ENCODE results near the gene EZH2.

EZH2 gene

DNA sequence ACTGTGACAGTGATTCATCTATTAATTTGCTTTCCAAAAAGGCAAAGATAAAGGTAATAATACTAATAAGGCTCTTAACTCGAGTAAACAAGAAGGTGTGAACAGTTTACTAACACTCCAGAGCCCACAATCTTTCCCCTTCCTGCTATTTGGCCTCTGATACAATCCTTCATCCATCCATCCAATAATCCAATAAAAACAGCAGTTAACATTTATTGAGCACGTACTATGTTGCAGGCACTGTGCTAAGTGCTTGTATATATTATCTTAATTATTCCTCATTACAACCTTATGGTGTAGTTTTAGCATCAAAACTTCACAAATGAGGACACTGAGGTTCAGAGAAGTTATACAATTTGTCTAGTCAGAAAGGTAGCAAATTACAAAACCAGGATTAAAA is 49.5 kb downstream of the EZH2 start:
- DNase-seq (ENCODE audit: low read depth), result no peak
- no peak overlapping the region for H3K4me3 ChIP-seq (ENCODE audit: low read depth, low read length)
- TF ChIP-seq, protein P1, sequence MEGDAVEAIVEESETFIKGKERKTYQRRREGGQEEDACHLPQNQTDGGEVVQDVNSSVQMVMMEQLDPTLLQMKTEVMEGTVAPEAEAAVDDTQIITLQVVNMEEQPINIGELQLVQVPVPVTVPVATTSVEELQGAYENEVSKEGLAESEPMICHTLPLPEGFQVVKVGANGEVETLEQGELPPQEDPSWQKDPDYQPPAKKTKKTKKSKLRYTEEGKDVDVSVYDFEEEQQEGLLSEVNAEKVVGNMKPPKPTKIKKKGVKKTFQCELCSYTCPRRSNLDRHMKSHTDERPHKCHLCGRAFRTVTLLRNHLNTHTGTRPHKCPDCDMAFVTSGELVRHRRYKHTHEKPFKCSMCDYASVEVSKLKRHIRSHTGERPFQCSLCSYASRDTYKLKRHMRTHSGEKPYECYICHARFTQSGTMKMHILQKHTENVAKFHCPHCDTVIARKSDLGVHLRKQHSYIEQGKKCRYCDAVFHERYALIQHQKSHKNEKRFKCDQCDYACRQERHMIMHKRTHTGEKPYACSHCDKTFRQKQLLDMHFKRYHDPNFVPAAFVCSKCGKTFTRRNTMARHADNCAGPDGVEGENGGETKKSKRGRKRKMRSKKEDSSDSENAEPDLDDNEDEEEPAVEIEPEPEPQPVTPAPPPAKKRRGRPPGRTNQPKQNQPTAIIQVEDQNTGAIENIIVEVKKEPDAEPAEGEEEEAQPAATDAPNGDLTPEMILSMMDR (IDR thresholded peaks at IDR 0.05; ENCODE audit: low read depth, low read length, missing control alignments), result no peak

- H3K4me3 ChIP-seq (ENCODE audit: low read depth, low read length), result no peak overlapping the region
- DNase-seq (ENCODE audit: low read depth), result no peak
- TF ChIP-seq, protein P1 (IDR thresholded peaks at IDR 0.05; ENCODE audit: low read depth, low read length, missing control alignments), result no peak
These were observed 52.3 kb downstream of the EZH2 start for GRCh38 chr7:148831782-148832181.

DNA sequence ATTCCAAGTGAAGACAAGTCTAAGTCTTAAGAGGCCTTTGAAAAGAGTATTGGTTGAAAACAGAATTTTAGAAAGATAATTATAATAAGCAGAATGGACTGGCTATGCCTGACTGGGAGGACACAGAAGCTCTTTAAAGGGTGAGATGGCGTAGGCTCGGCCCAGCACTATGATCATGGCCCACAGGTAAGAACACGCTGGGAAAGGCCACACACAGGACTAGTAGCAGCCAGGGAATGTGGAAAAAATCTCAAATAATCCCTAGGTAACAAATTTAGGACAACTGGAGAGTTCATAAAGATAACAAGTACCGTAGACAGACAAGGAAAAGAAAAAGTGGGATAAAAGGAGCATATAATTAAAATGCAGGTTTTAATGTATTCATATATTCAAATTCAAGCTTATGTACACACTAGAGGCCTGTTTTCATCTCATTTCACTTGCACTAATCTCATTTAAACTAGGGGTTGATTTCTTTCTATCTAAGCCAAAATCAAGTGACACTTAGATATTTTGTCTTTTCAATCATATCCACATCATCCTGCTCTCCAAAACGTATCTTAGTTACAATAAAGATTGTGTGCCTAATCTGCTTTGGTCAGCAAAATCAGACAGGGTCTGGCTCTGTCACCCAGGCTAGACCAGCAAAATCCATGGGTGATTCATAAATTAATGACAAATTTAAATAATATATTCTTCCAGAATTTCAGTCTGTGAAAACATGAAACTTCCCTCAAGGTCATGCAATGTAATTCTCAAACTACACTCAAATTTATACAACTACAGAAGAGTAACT is 53.0 kb downstream of the EZH2 start:
- TF ChIP-seq, protein P1 (IDR thresholded peaks at IDR 0.05; ENCODE audit: low read depth, low read length, missing control alignments), result no peak
- H3K4me3 ChIP-seq (ENCODE audit: low read depth, low read length), result no peak overlapping the region
- no peak for DNase-seq (ENCODE audit: low read depth)

GRCh38 chr7:148828965-148829364 is 55.1 kb downstream of the EZH2 start:
- H3K4me3 ChIP-seq (ENCODE audit: low read depth, low read length), result no peak overlapping the region
- DNase-seq (ENCODE audit: low read depth), result no peak
- TF ChIP-seq, protein P1 (IDR thresholded peaks at IDR 0.05; ENCODE audit: low read depth, low read length, missing control alignments), result no peak

DNA sequence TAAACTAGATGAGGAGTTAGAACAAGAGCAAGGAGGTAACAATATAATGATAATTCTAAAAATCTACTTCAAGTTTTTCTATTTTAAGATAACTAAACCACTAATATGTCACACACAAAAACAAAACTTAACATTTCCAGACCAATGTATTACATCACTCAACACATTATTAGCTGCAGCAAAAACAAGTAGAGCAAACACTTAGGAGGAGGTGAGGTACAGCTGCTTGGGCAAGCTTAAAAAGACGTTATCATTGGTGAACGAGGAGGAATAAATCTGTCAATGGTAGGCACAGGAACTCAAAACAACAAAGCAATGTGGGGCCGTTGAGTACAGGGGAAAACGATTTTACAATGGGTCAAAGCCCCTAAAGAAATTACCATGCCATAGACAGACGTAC is 58.8 kb downstream of the EZH2 start:
- TF ChIP-seq, protein P1 (IDR thresholded peaks at IDR 0.05; ENCODE audit: low read depth, low read length, missing control alignments), result no peak
- DNase-seq (ENCODE audit: low read depth), result no peak
- H3K4me3 ChIP-seq (ENCODE audit: low read depth, low read length), result no peak overlapping the region

DNA sequence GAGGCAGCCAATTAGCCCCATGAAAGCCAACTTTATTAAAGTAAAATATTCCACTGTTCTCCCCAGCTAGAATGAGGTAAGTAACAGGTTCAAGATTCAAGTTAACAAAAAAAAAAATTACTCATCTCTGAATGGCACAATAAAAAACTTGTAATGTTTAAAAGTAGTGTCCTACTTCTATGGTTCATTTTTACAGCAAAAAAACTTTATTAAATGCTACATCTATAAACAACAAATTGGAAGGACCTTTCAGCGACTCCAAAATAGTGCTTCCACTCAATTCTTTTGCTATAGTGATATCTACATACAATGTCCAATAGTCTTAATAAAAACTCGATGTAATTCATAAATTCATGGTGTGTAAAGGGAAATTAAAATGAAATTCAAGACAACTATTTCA is 59.2 kb downstream of the EZH2 start:
- H3K4me3 ChIP-seq (ENCODE audit: low read depth, low read length), result no peak overlapping the region
- DNase-seq (ENCODE audit: low read depth), result no peak
- TF ChIP-seq, protein P1 (IDR thresholded peaks at IDR 0.05; ENCODE audit: low read depth, low read length, missing control alignments), result no peak

DNA sequence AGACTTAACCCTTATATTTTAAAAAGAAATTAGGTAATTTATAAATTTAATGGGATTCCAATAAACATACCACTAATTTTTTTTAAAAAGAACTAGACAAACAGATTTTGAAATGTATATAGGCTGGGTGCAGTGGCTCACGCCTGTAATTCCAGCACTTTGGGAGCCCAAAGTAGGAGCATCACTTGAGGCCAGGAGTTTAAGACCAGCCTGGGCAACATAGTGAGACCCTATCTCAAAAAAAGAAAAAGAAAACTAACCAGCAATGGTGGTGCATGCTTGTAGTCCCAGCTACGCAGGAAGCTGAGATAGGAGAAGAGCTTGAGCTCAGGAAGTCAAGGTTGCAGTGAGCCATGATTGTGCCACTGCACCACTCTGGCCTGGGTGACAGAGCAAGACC is 62.7 kb downstream of the EZH2 start:
- no peak overlapping the region for H3K4me3 ChIP-seq (ENCODE audit: low read depth, low read length)
- TF ChIP-seq, protein P1 (IDR thresholded peaks at IDR 0.05; ENCODE audit: low read depth, low read length, missing control alignments), result no peak
- no peak for DNase-seq (ENCODE audit: low read depth)

Data from GM12864 (cell line).